HCT116 (cell line): Measurements from ENCODE around the gene GNB1. TPM values are rescaled to one million over a fixed set of nuclear protein-coding genes. Genes with fewer than 3 reads are reported as not detected.

Source experiments
- ATAC-seq: fragments of 200-7000 bp; cut with Tn5 transposase; 2 replicates; pipeline ENCODE4 v1.9.1; 2020; ENCODE audit warnings: mild to moderate bottlenecking, moderate library complexity
- BruUV-seq: library from RNA; stranded (reverse); fragments of 400-500 nt; replicated peaks from 2 replicates; lab custom pipeline; 2021; lab: Mats Ljungman, UMichigan
- CTCF ChIA-PET: fragments of 300-600 bp; sonication (Branson Sonifier 250); formaldehyde crosslinking; loops from one replicate; lab custom pipeline; 2021; ENCODE audit warnings: antibody characterized with exemption; lab: Charles Lee
- POLR2A ChIA-PET: fragments of 300-600, 350-600 bp; sonication (Branson Sonifier 250); formaldehyde crosslinking; loops from one replicate; lab custom pipeline; 2021; ENCODE audit warnings: antibody characterized with exemption; lab: Charles Lee
- RAD21 ChIA-PET, 2 experiments: fragments of 300-600 bp; sonication (Branson Sonifier 250); formaldehyde crosslinking; loops; one replicate each; lab custom pipeline; 2023; ENCODE audit warnings: low total read pairs in 2 of 2; ENCODE audit not compliant: uncharacterized antibody in 2 of 2, unreplicated experiment in 2 of 2, low non-redundant PET in 1 of 2; lab: Charles Lee
- DNase-seq: peaks from one replicate; pipeline ENCODE4 v3.0.0-alpha.2; 2010; ENCODE audit warnings: low read depth, low spot score
- H2AFZ ChIP-seq: fragments of 200-600 bp; shearing (Covaris generic), sonication (generic); 2 replicates; pipeline ENCODE4 v1.6.1; 2017; ENCODE audit warnings: low read depth, mixed run types, mixed read lengths, antibody characterized with exemption, low read length; ENCODE audit not compliant: poor library complexity, severe bottlenecking
- H3K27ac ChIP-seq: 2 replicates; pipeline ENCODE4 v1.5.1; 2012; ENCODE audit warnings: low read depth, low read length
- H3K27me3 ChIP-seq: fragments of 200-600 bp; sonication (generic); 2 replicates; pipeline ENCODE4 v1.6.1; 2016; ENCODE audit warnings: mixed run types, low read length, mixed read lengths; ENCODE audit not compliant: insufficient read depth
- H3K36me3 ChIP-seq, 2 experiments: fragments of 200-500 bp in 1 of 2; fragments of 200-600 bp in 1 of 2; sonication (Bioruptor generic) in 1 of 2; sonication (generic) in 1 of 2; 2 replicates each; pipeline versions ENCODE4 v1.5.1 to v1.6.1; 2014 to 2016; ENCODE audit warnings: low read length in 2 of 2, inconsistent platforms in 1 of 2, mixed read lengths in 1 of 2, mixed run types in 1 of 2; ENCODE audit not compliant: insufficient read depth in 2 of 2, control insufficient read depth in 1 of 2
- H3K4me1 ChIP-seq, 2 experiments: fragments of 200-600 bp in 1 of 2; sonication (generic) in 1 of 2; 2 replicates each; pipeline versions ENCODE4 v1.5.1 to v1.6.1; 2012 to 2017; ENCODE audit warnings: low read length in 2 of 2, inconsistent platforms in 1 of 2, mild to moderate bottlenecking in 1 of 2, mixed read lengths in 1 of 2, mixed run types in 1 of 2, moderate library complexity in 1 of 2; ENCODE audit not compliant: insufficient read depth in 2 of 2, control insufficient read depth in 1 of 2
- H3K4me2 ChIP-seq: fragments of 200-600 bp; sonication (generic); 2 replicates; pipeline ENCODE4 v1.6.1; 2017; ENCODE audit warnings: mixed run types, low read length, mixed read lengths
- H3K4me3 ChIP-seq, 2 experiments: fragments of 200-600 bp in 1 of 2; sonication (generic) in 1 of 2; replicated peaks in 1 of 2; 2 replicates each; pipeline ENCODE4 v1.5.1; 2011 to 2016; ENCODE audit warnings: low read length in 2 of 2, control low read depth in 1 of 2, low read depth in 1 of 2, mild to moderate bottlenecking in 1 of 2, mixed read lengths in 1 of 2, mixed run types in 1 of 2
- H3K79me2 ChIP-seq: fragments of 200-600 bp; sonication (generic); 2 replicates; pipeline ENCODE4 v1.6.1; 2017; ENCODE audit warnings: mild to moderate bottlenecking, mixed run types, low read length, moderate library complexity, mixed read lengths; ENCODE audit not compliant: insufficient read depth
- H3K9ac ChIP-seq: fragments of 200-600 bp; sonication (generic); 2 replicates; pipeline ENCODE4 v1.6.1; 2016; ENCODE audit warnings: low read length, mixed read lengths
- H3K9me2 ChIP-seq: fragments of 200-600 bp; sonication (generic), shearing (Covaris generic); 2 replicates; pipeline ENCODE4 v1.6.1; 2017; ENCODE audit warnings: mixed run types, mild to moderate bottlenecking, moderate library complexity; ENCODE audit not compliant: insufficient read depth
- H3K9me3 ChIP-seq, 2 experiments: fragments of 200-500 bp in 1 of 2; fragments of 200-600 bp in 1 of 2; sonication (Bioruptor generic) in 1 of 2; sonication (generic) in 1 of 2; 2 replicates each; pipeline ENCODE4 v1.6.1; 2014 to 2017; ENCODE audit warnings: low read length in 2 of 2, mixed read lengths in 2 of 2, inconsistent platforms in 1 of 2, low read depth in 1 of 2, mild to moderate bottlenecking in 1 of 2, mixed run types in 1 of 2, moderate library complexity in 1 of 2; ENCODE audit not compliant: control insufficient read depth in 1 of 2, insufficient read depth in 1 of 2
- H4K20me1 ChIP-seq: fragments of 200-600 bp; sonication (generic), shearing (Covaris generic); 2 replicates; pipeline ENCODE4 v1.6.1; 2017; ENCODE audit warnings: mixed run types, mild to moderate bottlenecking, moderate library complexity; ENCODE audit not compliant: insufficient read depth
- EZH2 ChIP-seq: fragments of 200-600 bp; sonication (generic); IDR thresholded peaks from 2 replicates; pipeline ENCODE4 v1.6.1; 2017; ENCODE audit warnings: antibody characterized with exemption, mixed run types
- FOSL1 ChIP-seq: IDR thresholded peaks from 2 replicates; pipeline ENCODE4 v1.6.1; 2012; ENCODE audit warnings: low read depth
- POLR2AphosphoS5 ChIP-seq: IDR thresholded peaks from 2 replicates; pipeline ENCODE4 v1.6.1; 2011; ENCODE audit warnings: mild to moderate bottlenecking, low read depth, low read length, moderate library complexity
- SIN3A ChIP-seq: IDR thresholded peaks from 2 replicates; pipeline ENCODE4 v1.6.1; 2012; ENCODE audit warnings: low read depth
- TCF7L2 ChIP-seq: IDR thresholded peaks from 2 replicates; pipeline ENCODE4 v1.7.0; 2011; ENCODE audit warnings: borderline replicate concordance, inconsistent platforms; ENCODE audit not compliant: insufficient read depth, insufficient read length; ENCODE audit errors: extremely low read depth
- YY1 ChIP-seq: IDR thresholded peaks from 2 replicates; pipeline ENCODE4 v1.6.1; 2011; ENCODE audit warnings: low read length, low read depth, moderate library complexity, mild to moderate bottlenecking; ENCODE audit not compliant: insufficient replicate concordance; ENCODE audit errors: extremely low read depth
- ZFX ChIP-seq: fragments of 450-650 bp; IDR thresholded peaks from 2 replicates; pipeline ENCODE4 v1.6.1; 2017
- intact Hi-C: fragments of 100-400 bp; cut with micrococcal nuclease; formaldehyde crosslinking; loops from 2 replicates; pipeline ENCODE4 v1.10.0; 2022
- total RNA-seq: library from RNA; stranded (reverse); gene quantifications from one replicate; pipeline ENCODE4 v1.2.1, GENCODE V29; 2021; ENCODE audit not compliant: unreplicated experiment
- TF ChIP-seq, protein P1 (sequence below): IDR thresholded peaks from 2 replicates; pipeline ENCODE4 v1.6.1; 2012

The GNB1 gene
- total RNA-seq, 1 experiment from 2014 or later: 371 TPM

DNA sequence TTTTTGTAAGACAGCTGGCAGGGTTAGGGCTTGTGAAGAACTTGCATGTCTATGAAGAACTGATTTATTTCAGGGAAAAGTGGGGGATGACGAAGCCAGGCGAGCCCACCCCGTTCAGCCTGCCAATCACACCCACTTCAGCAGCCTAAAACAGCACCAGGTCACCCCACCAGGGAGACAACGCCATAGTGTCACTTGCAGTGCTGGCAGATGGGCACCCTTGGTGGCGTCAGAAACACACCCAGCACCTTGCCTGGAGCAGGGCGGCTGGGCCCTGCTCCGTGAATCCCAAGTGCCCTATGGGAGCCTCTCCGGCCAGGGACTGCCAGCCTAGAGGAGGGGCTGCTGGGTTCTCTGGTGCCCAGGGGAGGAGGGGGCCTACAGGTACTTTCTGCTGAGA lies 107.6 kb downstream of the GNB1 start:
- CTCF ChIA-PET: no interaction called here
- intact Hi-C loops: no loop called here
- ATAC-seq: no peak

DNA sequence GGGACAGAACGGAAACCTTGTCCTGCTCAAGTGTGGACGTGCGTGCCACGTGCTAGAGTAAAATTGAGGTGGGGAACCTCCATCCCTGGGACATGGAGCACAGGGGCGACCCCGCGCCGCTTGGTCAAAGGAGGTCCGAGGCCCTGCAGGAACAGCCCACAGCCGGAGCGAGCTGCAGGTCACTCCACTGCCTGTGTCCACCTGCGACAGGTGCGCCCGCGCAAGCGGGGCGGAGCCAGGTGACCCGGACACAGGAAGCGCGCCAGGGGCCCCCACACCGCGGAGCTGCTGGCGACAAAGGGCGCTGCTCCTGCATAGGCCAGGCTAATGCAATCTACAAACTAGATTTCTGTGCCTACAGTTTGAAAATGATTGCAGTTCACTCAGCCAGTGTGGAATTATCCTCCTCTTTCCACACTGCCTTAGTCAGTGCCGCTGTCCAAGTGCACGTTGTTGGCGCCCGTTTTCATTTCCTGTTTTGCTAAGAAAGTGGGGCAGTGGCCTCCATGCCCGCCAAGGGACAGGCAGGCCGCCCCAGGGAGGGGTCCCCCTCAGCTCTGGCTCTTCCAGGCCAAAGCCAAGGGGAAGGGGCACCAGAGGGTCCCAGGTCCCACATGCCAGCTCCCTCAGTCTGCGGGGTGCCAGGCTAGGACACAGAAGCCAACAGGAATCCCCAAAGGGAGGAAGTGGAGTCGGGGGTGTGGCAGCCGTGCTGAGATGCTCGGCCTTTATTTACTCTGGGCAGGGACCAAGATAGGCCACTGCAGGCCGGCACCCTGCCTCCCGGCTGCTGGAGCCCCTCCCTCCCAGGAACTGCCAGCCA lies 108.3 kb downstream of the GNB1 start:
- Histone ChIP-seq H3K4me1 (peaks cover 13 to 33% of the 10 kb centered on the region in 2 experiments; a peak in 3 of 4 replicates), H3K4me2 (peak overlapping the region; percentile 27; the same call in 1 of the 2 replicates), H3K79me2 (peaks cover 9% of the 10 kb centered on the region), H3K36me3 (peaks cover 26% of the 10 kb centered on the region in 2 experiments; a peak in 3 of 4 replicates), H3K9me2 (no peaks in the 10 kb centered on the region), H4K20me1 (no peaks in the 10 kb centered on the region), H3K27ac (peak overlapping the region; percentile 30; the same call in 1 of the 2 replicates), H2AFZ (no peak overlapping the region), H3K4me3 (no peak overlapping the region), H3K27me3 (no peaks in the 10 kb centered on the region), H3K9ac (no peak overlapping the region), H3K9me3 (no peaks in the 10 kb centered on the region)
- no TSS peak for BruUV-seq
- DNase-seq: no peak
- ChIA-PET POLR2A (no interaction called here), CTCF (no interaction called here), RAD21 (no interaction called here)
- TF ChIP-seq FOSL1 (no peak), POLR2AphosphoS5 (0 out of 2 replicates have a peak, but pooled peaks have one; percentile 30)
- no peak for ATAC-seq
- intact Hi-C loops: no loop called here

More for the DNA sequence above, 107.6 kb downstream of the GNB1 start:
- ChIA-PET POLR2A (no interaction called here), RAD21 (no interaction called here)
- H3K9me3 ChIP-seq: no peaks in the 10 kb centered on the region
- H3K4me1 ChIP-seq: peaks cover 13 to 33% of the 10 kb centered on the region in 2 experiments; a peak in 3 of 4 replicates
- H3K9me2 ChIP-seq: no peaks in the 10 kb centered on the region
- H3K4me2 ChIP-seq: no peak overlapping the region
- H3K79me2 ChIP-seq: peaks cover 9% of the 10 kb centered on the region; the same call in 1 of the 2 replicates
- no peak overlapping the region for H3K9ac ChIP-seq
- H4K20me1 ChIP-seq: no peaks in the 10 kb centered on the region
- H2AFZ ChIP-seq: no peak overlapping the region
- no TSS peak for BruUV-seq
- TF ChIP-seq, protein P1, sequence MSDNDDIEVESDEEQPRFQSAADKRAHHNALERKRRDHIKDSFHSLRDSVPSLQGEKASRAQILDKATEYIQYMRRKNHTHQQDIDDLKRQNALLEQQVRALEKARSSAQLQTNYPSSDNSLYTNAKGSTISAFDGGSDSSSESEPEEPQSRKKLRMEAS: no peak
- TF ChIP-seq ZFX (no peak), SIN3A (no peak), EZH2 (no peak), TCF7L2 (no peak), YY1 (no peak)
- H3K27ac ChIP-seq: 0 out of 2 replicates have a peak overlapping the region, but pooled peaks have one; percentile 30
- peaks cover 32% of the 10 kb centered on the region in 2 experiments for H3K36me3 ChIP-seq
- DNase-seq: no peak
- no peak overlapping the region for H3K4me3 ChIP-seq
- no peaks in the 10 kb centered on the region for H3K27me3 ChIP-seq
